MM.1S (cell line): Measurements from ENCODE around the gene FMN1.

Source experiments
- EZH2 ChIP-seq: fragments of 300-600 bp; sonication (generic); optimal IDR thresholded peaks from 2 replicates; pipeline ENCODE3; 2017; ENCODE audit warnings: low read depth, mild to moderate bottlenecking, antibody characterized with exemption, low read length, mixed read lengths
- EZH2phosphoT487 ChIP-seq: fragments of 300-600 bp; sonication (generic); IDR thresholded peaks from 2 replicates; pipeline ENCODE4 v1.6.1; 2018; ENCODE audit warnings: antibody characterized with exemption, low read length
- TF ChIP-seq, protein P1 (sequence below): fragments of 300-600 bp; sonication (generic); IDR thresholded peaks from 2 replicates; pipeline ENCODE4 v1.5.1; 2016; ENCODE audit warnings: antibody characterized with exemption, low read length, mixed read lengths

- TF ChIP-seq, protein P1, sequence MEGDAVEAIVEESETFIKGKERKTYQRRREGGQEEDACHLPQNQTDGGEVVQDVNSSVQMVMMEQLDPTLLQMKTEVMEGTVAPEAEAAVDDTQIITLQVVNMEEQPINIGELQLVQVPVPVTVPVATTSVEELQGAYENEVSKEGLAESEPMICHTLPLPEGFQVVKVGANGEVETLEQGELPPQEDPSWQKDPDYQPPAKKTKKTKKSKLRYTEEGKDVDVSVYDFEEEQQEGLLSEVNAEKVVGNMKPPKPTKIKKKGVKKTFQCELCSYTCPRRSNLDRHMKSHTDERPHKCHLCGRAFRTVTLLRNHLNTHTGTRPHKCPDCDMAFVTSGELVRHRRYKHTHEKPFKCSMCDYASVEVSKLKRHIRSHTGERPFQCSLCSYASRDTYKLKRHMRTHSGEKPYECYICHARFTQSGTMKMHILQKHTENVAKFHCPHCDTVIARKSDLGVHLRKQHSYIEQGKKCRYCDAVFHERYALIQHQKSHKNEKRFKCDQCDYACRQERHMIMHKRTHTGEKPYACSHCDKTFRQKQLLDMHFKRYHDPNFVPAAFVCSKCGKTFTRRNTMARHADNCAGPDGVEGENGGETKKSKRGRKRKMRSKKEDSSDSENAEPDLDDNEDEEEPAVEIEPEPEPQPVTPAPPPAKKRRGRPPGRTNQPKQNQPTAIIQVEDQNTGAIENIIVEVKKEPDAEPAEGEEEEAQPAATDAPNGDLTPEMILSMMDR, result peak; percentile 37
- TF ChIP-seq EZH2phosphoT487 (no peak), EZH2 (no peak)
These were observed 187.1 kb downstream of the FMN1 start for GRCh38 chr15:33007303-33007855.
